ENCODE measurements around the gene PRR12.

PRR12 gene

GRCh38 chr19:49667473-49667872 is 76.5 kb downstream of the PRR12 start:
- intact Hi-C loops (cut with DNase I; ENCODE audit: low total_unique reads), result no loop called here
- H3K27ac ChIP-seq, result no peak overlapping the region
- no peak for DNase-seq
- TF ChIP-seq CTCF (IDR thresholded peaks at IDR 0.05), result no peak
- H3K27me3 ChIP-seq, result no peaks in the 10 kb centered on the region
- no peak overlapping the region for H3K4me3 ChIP-seq
- H3K36me3 ChIP-seq, result peaks cover 3 to 15% (median 7%) of the 10 kb centered on the region in 3 donors
- no peaks in the 10 kb centered on the region for H3K9me3 ChIP-seq
- H3K4me1 ChIP-seq, result peaks cover 0 to 38% (median 21%) of the 10 kb centered on the region in 4 donors

GRCh38 chr19:49669516-49669915 is 78.5 kb downstream of the PRR12 start:
- no peak for DNase-seq
- peaks cover 0 to 8% (median 0%) of the 10 kb centered on the region in 3 donors for H3K36me3 ChIP-seq
- H3K27me3 ChIP-seq, result no peaks in the 10 kb centered on the region
- no peaks in the 10 kb centered on the region for H3K9me3 ChIP-seq
- H3K4me3 ChIP-seq, result no peak overlapping the region
- intact Hi-C loops (cut with DNase I; ENCODE audit: low total_unique reads), result no loop called here
- no peak for TF ChIP-seq CTCF (IDR thresholded peaks at IDR 0.05)
- peaks cover 0 to 25% (median 12%) of the 10 kb centered on the region in 4 donors for H3K4me1 ChIP-seq
- H3K27ac ChIP-seq, result no peak overlapping the region

- peak; percentile 74 to 90 for TF ChIP-seq CTCF (IDR thresholded peaks at IDR 0.05)
- peaks cover 4 to 17% (median 9%) of the 10 kb centered on the region in 4 donors for H3K4me1 ChIP-seq
- intact Hi-C loops (cut with DNase I; ENCODE audit: low total_unique reads), result loop anchor here (10.0 kb wide), 1 partner anchor 178 kb away; the partner anchor contains the start of gene RPS11
- H3K27me3 ChIP-seq, result no peaks in the 10 kb centered on the region
- no peaks in the 10 kb centered on the region for H3K9me3 ChIP-seq
- H3K36me3 ChIP-seq, result peaks cover 0 to 8% (median 0%) of the 10 kb centered on the region in 3 donors
- peak overlapping the region; percentile 57 to 61 for H3K27ac ChIP-seq
- no peak overlapping the region for H3K4me3 ChIP-seq
- DNase-seq, result peak; percentile 69 to 82
Measured at GRCh38 chr19:49672131-49672919, 81.3 kb downstream of the PRR12 start.
